Choroid plexus epithelial cell (primary cell): Measurements from ENCODE around the gene TRABD2B.

Experiments used
- DNase-seq: peaks from one replicate; pipeline ENCODE4 v3.0.0-alpha.2; 2010; ENCODE audit warnings: low read depth
- H3K4me3 ChIP-seq: 2 replicates; pipeline ENCODE4 v1.5.1; 2011; ENCODE audit warnings: low read depth, mild to moderate bottlenecking, control low read depth, low read length, moderate library complexity
- TF ChIP-seq, protein P1 (sequence below): conservative IDR thresholded peaks from 2 replicates; pipeline ENCODE4 v1.5.1; 2011; ENCODE audit warnings: low read depth, mild to moderate bottlenecking, control low read depth, inconsistent platforms, low read length, moderate library complexity

TRABD2B gene

DNA sequence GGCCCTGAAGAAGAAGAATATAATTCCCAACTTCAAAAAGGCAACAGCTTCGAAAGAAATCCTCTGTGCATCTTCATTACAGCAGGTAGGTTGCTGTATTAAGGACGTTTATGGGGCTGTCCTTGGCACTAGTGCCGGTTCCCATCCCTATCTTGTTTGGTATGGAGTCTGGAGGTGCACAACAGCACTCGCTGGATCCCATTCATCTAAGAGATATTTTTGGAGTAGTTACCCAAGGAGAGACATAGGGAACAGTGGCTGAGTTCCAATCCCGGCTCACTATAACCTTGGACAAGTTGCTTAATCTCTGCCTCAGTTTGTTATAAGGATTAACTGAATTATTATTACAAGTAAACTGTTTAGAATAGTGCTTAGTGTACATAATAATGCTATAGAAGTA, 106.4 kb downstream of the TRABD2B start:
- DNase-seq = no peak
- TF ChIP-seq, protein P1, sequence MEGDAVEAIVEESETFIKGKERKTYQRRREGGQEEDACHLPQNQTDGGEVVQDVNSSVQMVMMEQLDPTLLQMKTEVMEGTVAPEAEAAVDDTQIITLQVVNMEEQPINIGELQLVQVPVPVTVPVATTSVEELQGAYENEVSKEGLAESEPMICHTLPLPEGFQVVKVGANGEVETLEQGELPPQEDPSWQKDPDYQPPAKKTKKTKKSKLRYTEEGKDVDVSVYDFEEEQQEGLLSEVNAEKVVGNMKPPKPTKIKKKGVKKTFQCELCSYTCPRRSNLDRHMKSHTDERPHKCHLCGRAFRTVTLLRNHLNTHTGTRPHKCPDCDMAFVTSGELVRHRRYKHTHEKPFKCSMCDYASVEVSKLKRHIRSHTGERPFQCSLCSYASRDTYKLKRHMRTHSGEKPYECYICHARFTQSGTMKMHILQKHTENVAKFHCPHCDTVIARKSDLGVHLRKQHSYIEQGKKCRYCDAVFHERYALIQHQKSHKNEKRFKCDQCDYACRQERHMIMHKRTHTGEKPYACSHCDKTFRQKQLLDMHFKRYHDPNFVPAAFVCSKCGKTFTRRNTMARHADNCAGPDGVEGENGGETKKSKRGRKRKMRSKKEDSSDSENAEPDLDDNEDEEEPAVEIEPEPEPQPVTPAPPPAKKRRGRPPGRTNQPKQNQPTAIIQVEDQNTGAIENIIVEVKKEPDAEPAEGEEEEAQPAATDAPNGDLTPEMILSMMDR = no peak

DNA sequence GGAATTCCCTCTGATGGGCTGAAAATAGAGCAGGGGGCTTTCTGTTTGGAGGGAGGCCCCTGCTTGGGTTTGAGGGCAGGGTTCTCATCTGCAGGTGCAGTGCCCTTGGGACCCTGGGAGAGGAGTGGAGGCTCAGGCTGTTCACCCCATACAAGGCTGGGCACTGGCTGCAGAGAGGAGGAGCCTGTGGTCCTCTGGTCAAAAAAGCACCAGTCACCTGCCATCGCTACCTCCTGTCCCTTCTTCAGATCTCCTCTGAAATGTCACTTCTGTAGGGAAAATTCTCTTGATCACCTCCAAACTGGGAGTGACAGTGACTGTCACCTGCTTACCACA, 108.9 kb downstream of the TRABD2B start:
- H3K4me3 ChIP-seq = no peak overlapping the region
- TF ChIP-seq, protein P1 = no peak
- no peak for DNase-seq

More for the DNA sequence above, 106.4 kb downstream of the TRABD2B start:
- no peak overlapping the region for H3K4me3 ChIP-seq

DNA sequence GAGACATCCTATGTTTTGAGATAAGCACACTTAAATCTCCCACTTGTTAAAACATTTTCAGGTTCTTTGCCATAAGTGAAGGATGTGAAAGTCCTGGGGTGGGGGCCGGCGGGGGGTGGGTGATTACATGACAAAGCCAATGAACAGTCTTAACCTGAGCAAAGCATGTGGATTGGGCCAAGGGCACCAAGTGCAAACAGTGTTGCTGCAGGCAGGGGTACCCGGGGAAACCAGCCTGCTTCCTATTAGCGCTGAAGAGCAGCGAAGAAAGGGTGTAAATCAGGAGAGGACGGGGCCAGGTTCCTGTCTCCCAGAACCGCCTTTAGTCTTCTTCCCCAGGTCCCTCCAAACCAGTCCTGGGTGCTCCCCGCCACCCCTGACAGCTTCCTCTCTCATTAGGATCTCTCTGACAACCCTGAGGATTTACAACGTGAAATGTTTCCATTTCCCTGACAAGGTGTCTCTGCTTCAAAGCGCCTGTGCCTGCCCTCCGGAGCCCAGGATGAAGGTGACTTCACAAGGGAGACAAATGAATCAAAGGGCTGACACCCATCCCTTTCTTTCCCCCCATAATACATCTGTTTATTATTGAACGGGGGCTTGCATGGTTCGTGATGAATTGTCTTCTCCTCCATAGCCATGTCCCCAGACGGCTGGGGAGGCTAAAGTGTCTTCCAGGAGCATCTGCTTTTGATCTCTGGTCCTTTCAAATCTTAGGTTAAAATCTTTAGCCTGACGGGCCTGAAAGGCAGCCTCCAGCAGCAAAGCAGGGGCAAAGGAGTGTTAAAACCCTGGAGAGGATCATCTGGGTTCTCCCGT, 109.5 kb downstream of the TRABD2B start:
- DNase-seq = no peak
- TF ChIP-seq, protein P1 = no peak
- no peak overlapping the region for H3K4me3 ChIP-seq

DNA sequence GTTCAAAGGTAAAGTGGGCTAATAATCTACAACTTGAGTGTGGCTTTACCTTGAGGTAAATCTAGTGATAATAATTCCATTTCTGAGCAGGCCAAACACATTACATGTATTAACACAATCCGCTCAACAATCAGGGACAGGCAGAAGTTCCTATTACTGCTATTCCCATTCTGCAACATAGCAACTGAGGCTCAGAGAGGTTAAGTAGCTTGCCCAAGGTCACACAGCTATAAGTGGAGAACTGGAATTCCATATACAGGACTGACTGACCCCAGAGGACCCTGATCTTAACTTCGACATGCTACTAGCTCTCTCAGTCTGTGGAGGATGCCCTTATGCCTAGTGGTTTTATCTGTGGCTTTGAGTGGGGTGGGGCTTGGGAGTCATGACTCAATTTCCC, 110.1 kb downstream of the TRABD2B start:
- TF ChIP-seq, protein P1 = no peak
- no peak for DNase-seq
- H3K4me3 ChIP-seq = no peak overlapping the region

DNA sequence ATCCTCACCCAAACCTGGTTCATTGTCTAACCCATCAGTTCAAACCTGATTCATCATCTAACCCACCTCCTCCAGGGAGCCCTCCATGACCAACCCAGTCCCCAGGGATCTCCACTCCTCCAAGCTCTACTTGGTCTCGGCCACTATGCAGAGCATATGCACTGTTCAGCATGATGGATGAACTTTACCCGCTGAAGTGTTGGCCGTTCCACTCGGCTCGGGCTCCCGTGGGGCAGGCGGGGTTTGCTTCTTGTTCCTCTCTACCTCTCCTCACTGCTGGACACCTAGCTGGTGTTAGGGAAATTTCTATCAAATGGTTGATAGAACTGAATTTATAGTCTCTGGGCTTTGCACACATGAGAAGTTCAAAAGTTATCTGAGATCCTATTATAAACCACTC, 111.0 kb downstream of the TRABD2B start:
- TF ChIP-seq, protein P1 = no peak
- no peak for DNase-seq
- no peak overlapping the region for H3K4me3 ChIP-seq

DNA sequence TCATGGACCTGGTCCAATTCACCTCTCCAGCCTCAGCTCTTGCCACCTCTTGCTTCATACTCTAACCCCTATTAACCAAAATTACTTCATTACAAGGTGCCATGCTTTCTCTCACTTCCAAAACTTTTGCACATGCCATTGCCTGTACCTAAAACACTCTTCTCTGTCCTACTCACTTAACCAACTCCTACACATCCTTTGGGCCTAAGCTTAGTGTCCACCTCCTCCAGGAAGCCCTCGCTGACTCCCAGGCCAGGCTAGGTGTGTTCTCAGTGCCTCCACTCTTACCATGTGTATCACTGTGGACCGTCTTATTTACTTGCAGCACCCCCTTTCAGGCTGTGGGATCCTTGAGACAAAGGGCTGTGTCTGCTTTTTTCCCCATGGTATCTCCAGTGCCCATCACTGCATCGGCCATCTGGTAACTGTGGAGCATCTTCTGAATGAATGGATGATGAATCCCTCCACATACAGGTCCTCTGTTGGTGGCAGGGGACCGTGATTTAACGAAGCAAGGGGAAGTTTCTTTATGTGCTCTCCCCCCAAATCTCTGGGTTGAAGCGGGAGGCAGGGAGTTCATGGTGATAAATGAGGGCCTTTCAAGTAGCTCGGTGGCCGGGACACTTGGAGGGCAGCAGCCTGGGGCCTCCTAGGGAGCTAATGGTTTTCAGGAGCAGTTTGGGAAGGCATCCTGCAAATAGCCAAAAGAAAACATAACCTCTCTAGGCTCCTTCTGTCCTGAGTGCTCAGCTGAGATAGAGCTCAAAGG, 111.9 kb downstream of the TRABD2B start:
- TF ChIP-seq, protein P1 = no peak
- H3K4me3 ChIP-seq = no peak overlapping the region
- DNase-seq = no peak

DNA sequence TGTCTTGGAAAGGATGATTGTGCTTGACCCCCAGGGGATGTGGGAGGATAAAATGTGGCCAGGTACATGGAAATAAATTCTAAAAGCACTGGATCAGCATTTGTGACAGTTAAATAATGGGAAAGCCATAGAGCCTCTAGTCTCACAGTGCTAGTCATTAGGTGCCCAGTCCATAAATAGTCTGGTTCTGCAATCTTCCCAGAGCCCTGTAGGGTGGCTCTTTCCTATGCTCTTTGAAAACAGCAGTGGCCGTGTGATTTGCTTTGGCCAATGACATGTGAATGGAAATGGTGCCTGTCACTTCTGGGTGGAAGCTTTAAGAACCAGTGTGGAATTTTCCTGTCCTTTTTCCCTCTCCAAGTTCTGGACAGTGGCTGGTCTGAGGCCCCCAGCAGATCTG, 113.2 kb downstream of the TRABD2B start:
- DNase-seq = no peak
- TF ChIP-seq, protein P1 = no peak
- H3K4me3 ChIP-seq = no peak overlapping the region
